Dendritic cell treated with granulocyte-macrophage colony-stimulating factor and Interleukin-4, amounts not matched to agents 40 ng/mL and 50 ng/mL, for 4 days (primary cell): ENCODE measurements around the gene FHL2.

ENCODE experiments used
- H3K27ac Mint-ChIP-seq: one replicate; pipeline ENCODE4 v1.8.0; 2022; ENCODE audit warnings: mild to moderate bottlenecking, mixed read lengths
- H3K27me3 Mint-ChIP-seq: one replicate; pipeline ENCODE4 v1.8.0; 2022; ENCODE audit warnings: mild to moderate bottlenecking, mixed read lengths
- H3K36me3 Mint-ChIP-seq: one replicate; pipeline ENCODE4 v1.8.0; 2022; ENCODE audit warnings: low read depth, mixed read lengths
- H3K4me1 Mint-ChIP-seq: one replicate; pipeline ENCODE4 v1.8.0; 2022; ENCODE audit warnings: low read depth, mixed read lengths
- H3K4me3 Mint-ChIP-seq: one replicate; pipeline ENCODE4 v1.8.0; 2022; ENCODE audit warnings: mild to moderate bottlenecking, moderate library complexity, mixed read lengths
- H3K9me3 Mint-ChIP-seq: one replicate; pipeline ENCODE4 v1.8.0; 2022; ENCODE audit warnings: mixed read lengths
- intact Hi-C: fragments of 100-400 bp; cut with micrococcal nuclease; formaldehyde crosslinking; loops from one replicate; pipeline ENCODE4 v1.15.0; 2022

FHL2 gene

GRCh38 chr2:105411720-105412407, 13.0 kb upstream of the FHL2 start:
- no peak overlapping the region for H3K27ac Mint-ChIP-seq
- H3K36me3 Mint-ChIP-seq: no peaks in the 10 kb centered on the region
- peaks cover 6% of the 10 kb centered on the region for H3K27me3 Mint-ChIP-seq
- H3K9me3 Mint-ChIP-seq: no peaks in the 10 kb centered on the region
- intact Hi-C loops: no loop called here
- H3K4me1 Mint-ChIP-seq: no peaks in the 10 kb centered on the region
- H3K4me3 Mint-ChIP-seq: no peak overlapping the region

DNA sequence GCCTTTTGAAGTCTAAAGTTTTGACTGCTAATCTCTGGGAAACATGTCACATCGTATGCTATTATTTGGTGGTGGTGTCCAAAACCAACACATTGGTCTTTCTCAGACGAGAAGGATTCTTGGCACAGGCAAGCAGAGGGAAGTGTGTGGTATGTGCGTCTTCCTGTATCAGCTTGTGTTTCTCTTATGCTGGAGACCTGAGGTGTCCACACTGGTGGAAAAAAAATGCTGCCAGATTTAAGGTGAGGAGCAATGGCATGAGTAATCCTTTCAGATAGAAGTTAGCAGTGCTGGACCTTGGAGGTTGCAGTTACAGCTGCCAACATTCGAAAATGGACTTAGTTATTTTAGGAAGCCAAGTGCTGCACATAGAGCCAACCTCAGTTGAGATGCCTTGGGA, 11.7 kb upstream of the FHL2 start:
- no peak overlapping the region for H3K4me3 Mint-ChIP-seq
- no peaks in the 10 kb centered on the region for H3K4me1 Mint-ChIP-seq
- H3K27ac Mint-ChIP-seq: no peak overlapping the region
- peaks cover 9% of the 10 kb centered on the region for H3K27me3 Mint-ChIP-seq
- no peaks in the 10 kb centered on the region for H3K9me3 Mint-ChIP-seq
- intact Hi-C loops: no loop called here
- no peaks in the 10 kb centered on the region for H3K36me3 Mint-ChIP-seq

GRCh38 chr2:105409717-105410116, 10.9 kb upstream of the FHL2 start:
- H3K27ac Mint-ChIP-seq: no peak overlapping the region
- intact Hi-C loops: no loop called here
- H3K4me3 Mint-ChIP-seq: no peak overlapping the region
- no peaks in the 10 kb centered on the region for H3K4me1 Mint-ChIP-seq
- H3K36me3 Mint-ChIP-seq: no peaks in the 10 kb centered on the region
- no peaks in the 10 kb centered on the region for H3K9me3 Mint-ChIP-seq
- H3K27me3 Mint-ChIP-seq: peaks cover 11% of the 10 kb centered on the region

DNA sequence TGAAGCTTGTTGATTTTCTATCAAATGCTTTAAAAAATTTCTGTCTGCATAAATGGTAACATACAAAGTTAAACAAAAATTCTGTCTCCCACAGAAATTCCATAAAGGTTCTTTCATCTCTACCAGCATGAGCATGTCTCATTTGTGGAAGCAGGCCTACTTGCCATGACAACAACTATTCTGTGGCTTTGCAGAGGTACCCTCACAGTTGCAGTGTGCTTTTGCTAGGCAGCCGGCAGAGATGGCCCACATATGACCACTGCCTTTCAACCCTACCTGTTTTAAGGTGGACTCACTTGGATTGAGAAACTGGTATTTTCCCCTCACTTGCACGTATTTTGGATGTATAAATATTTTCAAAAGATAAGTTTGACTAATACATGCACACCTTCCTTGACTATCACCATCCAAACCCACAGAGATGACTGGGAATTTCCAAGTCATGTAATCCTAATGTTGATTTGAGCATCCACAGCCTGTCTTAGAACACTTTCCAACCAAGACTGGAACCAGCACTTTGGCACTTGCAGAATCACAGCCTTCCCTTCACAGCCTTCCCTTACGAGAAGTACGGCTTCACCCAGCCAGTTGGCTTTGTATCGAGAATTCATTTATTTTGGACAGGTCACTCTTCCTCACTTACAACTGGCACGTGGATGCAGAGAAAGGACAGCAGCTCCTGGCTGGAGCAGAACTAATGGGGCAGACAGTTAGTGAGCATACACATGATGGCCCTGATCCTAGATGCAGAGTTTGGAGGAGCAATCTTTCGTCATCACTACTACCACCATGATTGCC, 9.3 kb upstream of the FHL2 start:
- no peak overlapping the region for H3K27ac Mint-ChIP-seq
- no peaks in the 10 kb centered on the region for H3K9me3 Mint-ChIP-seq
- no peaks in the 10 kb centered on the region for H3K4me1 Mint-ChIP-seq
- peaks cover 11% of the 10 kb centered on the region for H3K27me3 Mint-ChIP-seq
- no peak overlapping the region for H3K4me3 Mint-ChIP-seq
- intact Hi-C loops: no loop called here
- H3K36me3 Mint-ChIP-seq: no peaks in the 10 kb centered on the region

DNA sequence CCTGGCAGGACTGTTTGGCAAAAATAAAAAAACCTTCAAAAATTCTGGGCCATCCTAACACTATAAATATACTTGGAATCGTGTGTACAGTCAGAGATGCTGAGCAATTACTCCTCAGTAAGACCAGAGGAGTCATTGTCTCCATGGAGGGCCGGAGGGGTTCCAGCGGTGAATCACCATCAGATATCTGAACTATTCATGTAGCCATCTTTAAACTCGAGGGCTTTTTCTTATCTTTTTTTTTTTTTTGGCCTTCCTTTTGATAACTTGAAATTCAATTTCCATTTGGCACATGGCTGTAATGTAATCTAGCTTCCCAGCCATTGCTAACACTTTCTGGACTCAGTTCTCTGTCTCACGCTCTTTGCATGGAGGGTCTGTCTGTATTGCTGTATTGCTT, 7.4 kb upstream of the FHL2 start:
- Mint-ChIP-seq H3K36me3 (no peaks in the 10 kb centered on the region), H3K27me3 (peaks cover 6% of the 10 kb centered on the region), H3K4me1 (no peaks in the 10 kb centered on the region), H3K4me3 (no peak overlapping the region), H3K9me3 (no peaks in the 10 kb centered on the region), H3K27ac (no peak overlapping the region)
- intact Hi-C loops: no loop called here

GRCh38 chr2:105405291-105405690, 6.4 kb upstream of the FHL2 start:
- Mint-ChIP-seq H3K36me3 (no peaks in the 10 kb centered on the region), H3K27ac (no peak overlapping the region), H3K4me1 (no peaks in the 10 kb centered on the region), H3K9me3 (no peaks in the 10 kb centered on the region), H3K4me3 (no peak overlapping the region), H3K27me3 (peaks cover 9% of the 10 kb centered on the region)
- intact Hi-C loops: no loop called here

GRCh38 chr2:105404736-105405135, 5.9 kb upstream of the FHL2 start:
- intact Hi-C loops: no loop called here
- H3K9me3 Mint-ChIP-seq: no peaks in the 10 kb centered on the region
- no peak overlapping the region for H3K27ac Mint-ChIP-seq
- H3K27me3 Mint-ChIP-seq: peaks cover 14% of the 10 kb centered on the region
- no peaks in the 10 kb centered on the region for H3K36me3 Mint-ChIP-seq
- H3K4me1 Mint-ChIP-seq: no peaks in the 10 kb centered on the region
- no peak overlapping the region for H3K4me3 Mint-ChIP-seq

DNA sequence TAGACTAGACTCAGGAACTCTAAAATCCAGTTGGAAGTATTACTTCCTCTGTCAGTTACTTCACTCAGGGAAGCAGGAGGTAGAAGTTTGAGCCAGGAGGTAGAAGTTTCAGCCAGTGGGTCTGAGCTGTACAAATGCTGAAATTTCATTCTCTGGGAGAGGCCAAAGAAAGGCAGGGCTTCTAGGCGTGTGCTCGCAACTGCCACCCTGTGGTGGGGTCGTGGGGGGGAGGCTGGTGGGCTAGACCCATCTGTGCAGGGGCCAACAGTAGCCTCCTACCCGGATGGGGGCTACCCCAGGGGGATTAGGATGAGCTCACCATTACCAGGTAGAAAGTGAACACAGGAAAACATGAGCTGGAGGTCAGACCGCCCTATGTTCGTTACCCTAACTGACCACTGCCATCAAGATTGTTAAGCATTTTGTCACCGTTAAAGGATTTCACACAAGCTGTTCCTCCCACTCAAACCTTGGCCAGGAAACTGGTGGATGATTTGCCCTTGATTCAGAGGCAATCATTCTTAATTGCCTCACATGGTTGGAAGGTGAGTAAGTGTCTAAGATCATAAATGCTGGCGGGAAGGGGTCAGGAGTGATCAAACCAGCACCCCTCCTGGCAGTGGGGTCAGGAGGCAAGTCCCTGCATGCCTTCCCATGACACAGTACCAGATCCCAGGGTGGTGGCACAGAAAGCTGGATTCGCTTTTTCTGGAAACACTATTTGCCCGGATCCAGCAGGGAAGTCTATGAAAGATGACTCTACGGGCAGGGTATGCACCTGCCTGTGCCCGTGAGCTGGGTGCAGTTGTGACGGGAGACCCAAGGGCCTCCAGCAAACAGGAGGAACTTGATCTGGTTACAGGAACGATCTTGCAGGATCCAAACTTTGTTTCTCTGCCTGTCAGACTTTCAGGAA, 5.2 kb upstream of the FHL2 start:
- H3K4me3 Mint-ChIP-seq: no peak overlapping the region
- H3K36me3 Mint-ChIP-seq: no peaks in the 10 kb centered on the region
- H3K4me1 Mint-ChIP-seq: no peaks in the 10 kb centered on the region
- H3K9me3 Mint-ChIP-seq: no peaks in the 10 kb centered on the region
- H3K27ac Mint-ChIP-seq: no peak overlapping the region
- H3K27me3 Mint-ChIP-seq: peaks cover 21% of the 10 kb centered on the region
- intact Hi-C loops: no loop called here

- no peaks in the 10 kb centered on the region for H3K9me3 Mint-ChIP-seq
- H3K27ac Mint-ChIP-seq: no peak overlapping the region
- H3K27me3 Mint-ChIP-seq: peaks cover 27% of the 10 kb centered on the region
- intact Hi-C loops: no loop called here
- H3K4me3 Mint-ChIP-seq: no peak overlapping the region
- peaks cover 6% of the 10 kb centered on the region for H3K4me1 Mint-ChIP-seq
- no peaks in the 10 kb centered on the region for H3K36me3 Mint-ChIP-seq
Observed at GRCh38 chr2:105403241-105403782, 4.5 kb upstream of the FHL2 start.

DNA sequence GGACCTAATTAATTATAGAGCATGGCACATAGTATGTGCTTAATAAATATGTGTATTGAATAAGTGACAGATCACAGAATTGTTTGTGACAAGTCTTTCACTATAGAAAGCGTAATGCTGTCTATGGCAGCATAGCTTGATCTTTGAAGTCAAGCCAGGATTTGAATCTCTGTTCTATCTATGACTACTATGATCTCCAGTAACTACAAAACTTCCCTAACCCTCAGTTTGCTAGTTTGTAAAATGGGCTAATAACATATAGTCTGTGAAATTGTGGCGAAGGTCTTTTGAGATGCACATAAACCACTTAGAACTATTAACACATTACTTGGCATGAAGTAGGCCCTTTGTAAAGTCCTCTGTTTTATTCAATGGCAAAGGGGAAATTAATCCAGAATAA, 4.0 kb upstream of the FHL2 start:
- Mint-ChIP-seq H3K27ac (no peak overlapping the region), H3K27me3 (peaks cover 32% of the 10 kb centered on the region), H3K4me3 (no peak overlapping the region), H3K4me1 (peaks cover 8% of the 10 kb centered on the region), H3K9me3 (no peaks in the 10 kb centered on the region), H3K36me3 (no peaks in the 10 kb centered on the region)
- intact Hi-C loops: no loop called here

DNA sequence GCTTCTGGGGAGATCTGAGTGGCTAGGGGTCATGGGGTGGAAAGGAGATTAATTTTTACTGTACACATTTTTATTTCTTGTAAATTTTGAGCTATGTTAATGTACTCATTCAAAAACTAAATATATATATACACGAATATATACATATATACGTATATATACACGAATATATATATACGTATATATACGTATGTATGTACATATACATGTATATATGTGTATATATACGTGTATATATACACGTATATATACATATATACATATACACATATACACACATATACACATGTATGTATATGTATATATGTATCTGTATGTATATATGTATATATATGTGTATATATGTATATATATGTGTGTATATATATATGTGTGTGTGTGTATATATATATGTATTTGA, 3.0 kb upstream of the FHL2 start:
- no peak overlapping the region for H3K27ac Mint-ChIP-seq
- no peak overlapping the region for H3K4me3 Mint-ChIP-seq
- no peaks in the 10 kb centered on the region for H3K9me3 Mint-ChIP-seq
- intact Hi-C loops: no loop called here
- peaks cover 39% of the 10 kb centered on the region for H3K27me3 Mint-ChIP-seq
- no peaks in the 10 kb centered on the region for H3K36me3 Mint-ChIP-seq
- H3K4me1 Mint-ChIP-seq: peaks cover 8% of the 10 kb centered on the region

GRCh38 chr2:105400138-105400540, 1.3 kb upstream of the FHL2 start:
- H3K27me3 Mint-ChIP-seq: peaks cover 53% of the 10 kb centered on the region

GRCh38 chr2:105399207-105399861, 483 bp upstream of the FHL2 start:
- Mint-ChIP-seq H3K9me3 (no peaks in the 10 kb centered on the region), H3K4me3 (no peak overlapping the region), H3K27me3 (peaks cover 53% of the 10 kb centered on the region), H3K4me1 (peaks cover 8% of the 10 kb centered on the region), H3K27ac (no peak overlapping the region), H3K36me3 (no peaks in the 10 kb centered on the region)
- intact Hi-C loops: no loop called here

More at GRCh38 chr2:105400138-105400540, 1.3 kb upstream of the FHL2 start:
- H3K4me1 Mint-ChIP-seq: peaks cover 8% of the 10 kb centered on the region
- no peak overlapping the region for H3K4me3 Mint-ChIP-seq
- no peak overlapping the region for H3K27ac Mint-ChIP-seq
- intact Hi-C loops: no loop called here
- H3K36me3 Mint-ChIP-seq: no peaks in the 10 kb centered on the region
- H3K9me3 Mint-ChIP-seq: no peaks in the 10 kb centered on the region
